Stomach (tissue), 4 donors: Measurements from ENCODE around the gene GPR153.

Experiments used
- CTCF ChIP-seq, 7 experiments: fragments of 450-650 bp in 4 of 7; fragments of 200-600 bp in 3 of 7; sonication (generic) in 3 of 7; IDR thresholded peaks; one replicate each; pipeline ENCODE4 v1.5.1; 2016 to 2019; ENCODE audit warnings: antibody characterized with exemption in 7 of 7, control low read depth in 2 of 7, mild to moderate bottlenecking in 1 of 7
- POLR2A ChIP-seq, 4 donors: fragments of 450-650 bp; IDR thresholded peaks; one replicate each; pipeline ENCODE4 v1.6.1; 2016; ENCODE audit warnings: antibody characterized with exemption in 4 of 4, control low read depth in 2 of 4, mild to moderate bottlenecking in 1 of 4, moderate library complexity in 1 of 4

- TF ChIP-seq CTCF (IDR thresholded peaks at IDR 0.05) (no peak), POLR2A (IDR thresholded peaks at IDR 0.05) (no peak)
Observed at GRCh38 chr1:6275826-6276782, 15.2 kb upstream of the GPR153 start.
